Activated T-cell treated with anti-CD3 and anti-CD28 coated beads for 24 hours (primary cell): ENCODE measurements around the gene ARHGAP22.

Source experiments
- DNase-seq: peaks from one replicate; pipeline ENCODE4 v3.0.0-alpha.2; 2020; ENCODE audit warnings: low read depth

Gene ARHGAP22

GRCh38 chr10:48552946-48553564, 51.8 kb downstream of the ARHGAP22 start:
- DNase-seq, result no peak

GRCh38 chr10:48551861-48552591, 52.8 kb downstream of the ARHGAP22 start:
- DNase-seq, result no peak

- DNase-seq, result no peak
These were observed 53.9 kb downstream of the ARHGAP22 start for GRCh38 chr10:48550977-48551376.

- DNase-seq, result no peak
These were observed 54.7 kb downstream of the ARHGAP22 start for GRCh38 chr10:48550071-48550691.

GRCh38 chr10:48549236-48549635, 55.6 kb downstream of the ARHGAP22 start:
- DNase-seq, result no peak

GRCh38 chr10:48548531-48549135, 56.2 kb downstream of the ARHGAP22 start:
- no peak for DNase-seq

GRCh38 chr10:48547981-48548380, 56.9 kb downstream of the ARHGAP22 start:
- DNase-seq, result no peak

GRCh38 chr10:48547061-48547895, 57.6 kb downstream of the ARHGAP22 start:
- no peak for DNase-seq

- no peak for DNase-seq
These were observed 59.3 kb downstream of the ARHGAP22 start for GRCh38 chr10:48545462-48546145.

GRCh38 chr10:48543182-48543844, 61.6 kb downstream of the ARHGAP22 start:
- no peak for DNase-seq

- no peak for DNase-seq
These were observed 62.2 kb downstream of the ARHGAP22 start for GRCh38 chr10:48542471-48543181.

- no peak for DNase-seq
These were observed 63.6 kb downstream of the ARHGAP22 start for GRCh38 chr10:48541144-48541795.

- DNase-seq, result no peak
These were observed 66.3 kb downstream of the ARHGAP22 start for GRCh38 chr10:48538611-48539010.

- no peak for DNase-seq
These were observed 67.7 kb downstream of the ARHGAP22 start for GRCh38 chr10:48536916-48537890.

- DNase-seq, result no peak
These were observed 68.7 kb downstream of the ARHGAP22 start for GRCh38 chr10:48536156-48536500.

GRCh38 chr10:48535416-48536155, 69.3 kb downstream of the ARHGAP22 start:
- no peak for DNase-seq

GRCh38 chr10:48533951-48534720, 70.7 kb downstream of the ARHGAP22 start:
- DNase-seq, result no peak
